ENCODE data around the gene IPO7. TPM values are rescaled to one million over a fixed set of nuclear protein-coding genes. Genes with fewer than 3 reads are reported as not detected.

Gene IPO7
- polyA plus RNA-seq, 1 of the 3 experiments (the other 2 are of a cell fraction), result 25.4 TPM

DNA sequence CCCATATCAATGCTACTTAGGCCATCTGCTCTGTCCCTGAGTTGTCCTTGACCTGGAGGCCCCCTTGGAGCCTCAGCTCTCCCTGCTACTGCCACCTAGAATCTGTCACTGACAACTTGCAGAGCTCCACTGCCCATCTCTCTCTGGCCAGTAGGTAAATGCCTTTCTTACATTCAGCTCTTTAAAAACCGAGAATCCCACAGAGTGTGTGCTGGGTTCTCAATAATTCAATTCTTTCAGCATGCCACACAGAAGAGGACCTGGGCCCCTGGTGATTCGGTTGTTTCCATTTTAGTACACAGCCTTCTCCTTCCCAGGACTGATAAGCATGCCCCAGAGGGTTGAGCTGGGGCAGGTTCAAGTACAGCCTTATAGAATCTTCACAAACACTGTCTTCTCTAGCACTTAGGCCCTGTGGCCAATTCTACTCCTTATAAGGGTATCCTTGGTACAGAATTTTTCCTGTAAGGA, 22.0 kb upstream of the IPO7 start (continued):
- TF ChIP-seq TCF12 (IDR thresholded peaks at IDR 0.05) (no peak), NFIC (IDR thresholded peaks at IDR 0.05; ENCODE audit: borderline replicate concordance) (no peak), GABPA (IDR thresholded peaks at IDR 0.05; ENCODE audit: low read depth) (no peak), EZH2phosphoT487 (IDR thresholded peaks at IDR 0.05; ENCODE audit: borderline replicate concordance, low read depth) (no peak)
- TF ChIP-seq, protein P1, sequence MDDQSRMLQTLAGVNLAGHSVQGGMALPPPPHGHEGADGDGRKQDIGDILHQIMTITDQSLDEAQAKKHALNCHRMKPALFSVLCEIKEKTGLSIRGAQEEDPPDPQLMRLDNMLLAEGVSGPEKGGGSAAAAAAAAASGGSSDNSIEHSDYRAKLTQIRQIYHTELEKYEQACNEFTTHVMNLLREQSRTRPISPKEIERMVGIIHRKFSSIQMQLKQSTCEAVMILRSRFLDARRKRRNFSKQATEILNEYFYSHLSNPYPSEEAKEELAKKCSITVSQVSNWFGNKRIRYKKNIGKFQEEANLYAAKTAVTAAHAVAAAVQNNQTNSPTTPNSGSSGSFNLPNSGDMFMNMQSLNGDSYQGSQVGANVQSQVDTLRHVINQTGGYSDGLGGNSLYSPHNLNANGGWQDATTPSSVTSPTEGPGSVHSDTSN (IDR thresholded peaks at IDR 0.05), result no peak
- TF ChIP-seq, protein P2, sequence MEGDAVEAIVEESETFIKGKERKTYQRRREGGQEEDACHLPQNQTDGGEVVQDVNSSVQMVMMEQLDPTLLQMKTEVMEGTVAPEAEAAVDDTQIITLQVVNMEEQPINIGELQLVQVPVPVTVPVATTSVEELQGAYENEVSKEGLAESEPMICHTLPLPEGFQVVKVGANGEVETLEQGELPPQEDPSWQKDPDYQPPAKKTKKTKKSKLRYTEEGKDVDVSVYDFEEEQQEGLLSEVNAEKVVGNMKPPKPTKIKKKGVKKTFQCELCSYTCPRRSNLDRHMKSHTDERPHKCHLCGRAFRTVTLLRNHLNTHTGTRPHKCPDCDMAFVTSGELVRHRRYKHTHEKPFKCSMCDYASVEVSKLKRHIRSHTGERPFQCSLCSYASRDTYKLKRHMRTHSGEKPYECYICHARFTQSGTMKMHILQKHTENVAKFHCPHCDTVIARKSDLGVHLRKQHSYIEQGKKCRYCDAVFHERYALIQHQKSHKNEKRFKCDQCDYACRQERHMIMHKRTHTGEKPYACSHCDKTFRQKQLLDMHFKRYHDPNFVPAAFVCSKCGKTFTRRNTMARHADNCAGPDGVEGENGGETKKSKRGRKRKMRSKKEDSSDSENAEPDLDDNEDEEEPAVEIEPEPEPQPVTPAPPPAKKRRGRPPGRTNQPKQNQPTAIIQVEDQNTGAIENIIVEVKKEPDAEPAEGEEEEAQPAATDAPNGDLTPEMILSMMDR (IDR thresholded peaks at IDR 0.05), result no peak

DNA sequence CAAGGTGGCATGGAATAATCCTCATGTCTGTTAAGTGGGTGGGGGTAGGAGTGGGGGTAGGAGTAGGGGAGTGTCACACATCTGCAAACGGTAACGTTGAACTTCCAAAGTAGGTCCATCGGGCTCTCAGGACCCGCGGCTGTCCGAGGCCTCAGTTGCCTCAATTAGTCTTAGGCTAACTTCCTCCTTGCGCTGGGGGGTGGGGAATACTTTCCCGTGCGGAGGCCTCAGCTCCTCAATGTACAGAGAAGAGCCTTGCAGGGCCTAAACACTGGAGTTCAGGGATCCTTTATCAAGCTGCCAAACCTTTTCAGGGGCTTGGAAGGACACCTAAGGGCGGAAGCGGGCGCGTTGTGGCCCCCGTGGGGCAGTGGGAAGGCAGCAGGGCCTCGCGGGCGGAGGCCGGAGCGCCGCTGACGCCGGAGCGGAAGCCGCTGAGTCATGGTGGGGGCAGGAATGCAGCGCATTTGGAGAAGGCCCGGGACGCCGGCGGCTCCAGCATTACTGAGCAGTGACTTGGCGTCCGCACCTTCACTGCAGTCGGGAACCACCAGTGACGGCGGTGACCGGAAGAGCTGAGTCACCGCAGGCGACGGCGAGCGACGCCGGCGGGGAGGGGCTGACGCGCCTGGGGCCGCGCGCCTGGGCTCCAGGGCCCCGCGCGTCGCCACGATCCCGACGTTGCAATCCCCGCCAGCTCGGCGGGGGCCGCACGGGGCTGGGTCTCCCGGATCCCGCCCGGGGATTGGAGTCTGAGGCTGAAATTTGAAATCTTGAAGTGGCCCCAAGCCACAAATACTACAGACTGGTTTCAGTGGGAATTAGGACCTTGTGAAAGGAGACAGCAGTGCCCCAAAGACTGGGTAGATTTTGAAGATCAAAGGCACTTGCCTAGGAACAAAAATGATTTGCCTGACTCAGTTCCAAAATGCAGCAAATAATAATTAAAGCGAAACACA, 20.2 kb upstream of the IPO7 start:
- Histone ChIP-seq H3F3A (replicated peaks; ENCODE audit: insufficient read depth) (peaks cover 34% of the 10 kb centered on the region), H3K9me2 (no peaks in the 10 kb centered on the region), H3K4me1 (ENCODE audit: control insufficient read depth in 1 of 2, insufficient read depth in 2 of 2, low read depth in 1 of 2, low read length in 1 of 2) (peaks cover 14 to 25% of the 10 kb centered on the region in 2 experiments; a peak in 3 of 4 replicates), H3K4me2 (peak overlapping the region; percentile 65), H3K4me3 (ENCODE audit: low read depth in 2 of 2, low read length in 1 of 2) (peak overlapping the region; percentile 26 to 46; a peak in 3 of 4 replicates), H3K79me2 (ENCODE audit: insufficient read depth) (no peaks in the 10 kb centered on the region), H3K27ac (ENCODE audit: low read depth in 2 of 2, low read length in 1 of 2) (peak overlapping the region; percentile 93 to 96), H3K9ac (peak overlapping the region; percentile 68), H3K36me3 (replicated peaks in 1 of 2; ENCODE audit: control insufficient read depth in 1 of 2, insufficient read depth in 2 of 2, low read length in 1 of 2) (no peaks in the 10 kb centered on the region), H2AFZ (ENCODE audit: low read depth) (peak overlapping the region; percentile 85), H3K9me3 (no peaks in the 10 kb centered on the region), H3K27me3 (ENCODE audit: insufficient read depth) (no peaks in the 10 kb centered on the region), H4K20me1 (ENCODE audit: insufficient read depth) (no peaks in the 10 kb centered on the region)
- CTCF ChIA-PET, result interaction anchor here (1.0 to 1.9 kb wide), 2 partner anchors 9 to 21 kb away, joined by 4 read pairs; partner anchors contain the start of gene IPO7
- 14% methylated on average over 39 of the region's 64 CpGs for WGBS (ENCODE audit: low lambda C conversion rate)
- peak; percentile 93 for DNase-seq
- POLR2A ChIA-PET, result interaction anchor here (0.6 to 1.4 kb wide), 8 partner anchors 9 to 99 kb away, joined by 3 to 7 read pairs (median 4); partner anchors contain the start of genes DENND5A and IPO7
- TF ChIP-seq, protein P3, sequence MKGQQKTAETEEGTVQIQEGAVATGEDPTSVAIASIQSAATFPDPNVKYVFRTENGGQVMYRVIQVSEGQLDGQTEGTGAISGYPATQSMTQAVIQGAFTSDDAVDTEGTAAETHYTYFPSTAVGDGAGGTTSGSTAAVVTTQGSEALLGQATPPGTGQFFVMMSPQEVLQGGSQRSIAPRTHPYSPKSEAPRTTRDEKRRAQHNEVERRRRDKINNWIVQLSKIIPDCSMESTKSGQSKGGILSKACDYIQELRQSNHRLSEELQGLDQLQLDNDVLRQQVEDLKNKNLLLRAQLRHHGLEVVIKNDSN (IDR thresholded peaks at IDR 0.05; ENCODE audit: borderline replicate concordance, low read depth), result peak; percentile 5; the same call in 1 of the 2 replicates
- TF ChIP-seq NRF1 (IDR thresholded peaks at IDR 0.05; ENCODE audit: low read depth, low read length) (no peak), GATA2 (CRISPR knock-in tag; IDR thresholded peaks at IDR 0.05) (no peak), TEAD4 (IDR thresholded peaks at IDR 0.05; ENCODE audit: borderline replicate concordance, insufficient read depth) (peak; percentile 96), EZH2phosphoT487 (IDR thresholded peaks at IDR 0.05; ENCODE audit: borderline replicate concordance, low read depth) (no peak), RXRA (IDR thresholded peaks at IDR 0.05; ENCODE audit: borderline replicate concordance, low read depth) (peak; percentile 65; the same call in 1 of the 2 replicates), FOXJ3 (CRISPR knock-in tag; IDR thresholded peaks at IDR 0.05) (no peak), MXI1 (IDR thresholded peaks at IDR 0.05; ENCODE audit: low read depth, low read length) (peak; percentile 64; the same call in 1 of the 2 replicates), TAF1 (IDR thresholded peaks at IDR 0.05; ENCODE audit: borderline replicate concordance, low read depth, low read length) (peak; percentile 70; the same call in 1 of the 2 replicates), TCF12 (IDR thresholded peaks at IDR 0.05) (peak; percentile 68), FOSL2 (IDR thresholded peaks at IDR 0.05; ENCODE audit: borderline replicate concordance, low read depth) (peak; percentile 93)
- TF ChIP-seq, protein P4, sequence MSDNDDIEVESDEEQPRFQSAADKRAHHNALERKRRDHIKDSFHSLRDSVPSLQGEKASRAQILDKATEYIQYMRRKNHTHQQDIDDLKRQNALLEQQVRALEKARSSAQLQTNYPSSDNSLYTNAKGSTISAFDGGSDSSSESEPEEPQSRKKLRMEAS (IDR thresholded peaks at IDR 0.05; ENCODE audit: low read depth), result peak; percentile 86; the same call in 1 of the 2 replicates
- TF ChIP-seq, protein P5, sequence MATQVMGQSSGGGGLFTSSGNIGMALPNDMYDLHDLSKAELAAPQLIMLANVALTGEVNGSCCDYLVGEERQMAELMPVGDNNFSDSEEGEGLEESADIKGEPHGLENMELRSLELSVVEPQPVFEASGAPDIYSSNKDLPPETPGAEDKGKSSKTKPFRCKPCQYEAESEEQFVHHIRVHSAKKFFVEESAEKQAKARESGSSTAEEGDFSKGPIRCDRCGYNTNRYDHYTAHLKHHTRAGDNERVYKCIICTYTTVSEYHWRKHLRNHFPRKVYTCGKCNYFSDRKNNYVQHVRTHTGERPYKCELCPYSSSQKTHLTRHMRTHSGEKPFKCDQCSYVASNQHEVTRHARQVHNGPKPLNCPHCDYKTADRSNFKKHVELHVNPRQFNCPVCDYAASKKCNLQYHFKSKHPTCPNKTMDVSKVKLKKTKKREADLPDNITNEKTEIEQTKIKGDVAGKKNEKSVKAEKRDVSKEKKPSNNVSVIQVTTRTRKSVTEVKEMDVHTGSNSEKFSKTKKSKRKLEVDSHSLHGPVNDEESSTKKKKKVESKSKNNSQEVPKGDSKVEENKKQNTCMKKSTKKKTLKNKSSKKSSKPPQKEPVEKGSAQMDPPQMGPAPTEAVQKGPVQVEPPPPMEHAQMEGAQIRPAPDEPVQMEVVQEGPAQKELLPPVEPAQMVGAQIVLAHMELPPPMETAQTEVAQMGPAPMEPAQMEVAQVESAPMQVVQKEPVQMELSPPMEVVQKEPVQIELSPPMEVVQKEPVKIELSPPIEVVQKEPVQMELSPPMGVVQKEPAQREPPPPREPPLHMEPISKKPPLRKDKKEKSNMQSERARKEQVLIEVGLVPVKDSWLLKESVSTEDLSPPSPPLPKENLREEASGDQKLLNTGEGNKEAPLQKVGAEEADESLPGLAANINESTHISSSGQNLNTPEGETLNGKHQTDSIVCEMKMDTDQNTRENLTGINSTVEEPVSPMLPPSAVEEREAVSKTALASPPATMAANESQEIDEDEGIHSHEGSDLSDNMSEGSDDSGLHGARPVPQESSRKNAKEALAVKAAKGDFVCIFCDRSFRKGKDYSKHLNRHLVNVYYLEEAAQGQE (IDR thresholded peaks at IDR 0.05; ENCODE audit: low read depth, low read length), result 0 out of 2 replicates have a peak, but pooled peaks have one; percentile 5
- TF ChIP-seq, protein P2 (IDR thresholded peaks at IDR 0.05), result no peak

Data from SK-N-SH (cell line).